ENCODE results near the gene HLA-DPB1. TPM values are rescaled to one million over a fixed set of nuclear protein-coding genes. Genes with fewer than 3 reads are reported as not detected.
A peak's percentile ranks its signal among the peaks of the same experiment; 100 is the strongest.

The HLA-DPB1 gene
- total and polyA plus RNA-seq, 12 donors = 18.7 to 264 (median 34.8) TPM

GRCh38 chr6:33030245-33030644, 45.5 kb upstream of the HLA-DPB1 start:
- intact Hi-C loops (cut with DNase I) = no loop called here
- no peaks in the 10 kb centered on the region for H3K36me3 ChIP-seq
- DNase-seq (no peak), ATAC-seq (no peak)
- H3K4me1 ChIP-seq = peaks cover 0 to 26% (median 6%) of the 10 kb centered on the region in 9 donors
- H3K4me3 ChIP-seq = no peak overlapping the region
- no peak for TF ChIP-seq CTCF (IDR thresholded peaks at IDR 0.05)
- 43 to 57% methylated on average over 3 of the region's 3 CpGs for WGBS, 2 donors
- H3K27ac ChIP-seq = peak overlapping the region in 9 of 10 donors; percentile 40 to 94 (median 82)
- H3K9me3 ChIP-seq = peaks cover 0 to 10% (median 3%) of the 10 kb centered on the region in 11 donors
- H3K27me3 ChIP-seq = peaks cover 0 to 9% (median 0%) of the 10 kb centered on the region in 7 donors

- ATAC-seq (no peak), DNase-seq (no peak)
- TF ChIP-seq CTCF (IDR thresholded peaks at IDR 0.05) = no peak
- Histone ChIP-seq H3K36me3 (no peaks in the 10 kb centered on the region), H3K27me3 (peaks cover 0 to 13% (median 0%) of the 10 kb centered on the region in 7 donors), H3K9me3 (peaks cover 0 to 20% (median 3%) of the 10 kb centered on the region in 11 donors), H3K27ac (no peak overlapping the region), H3K4me3 (no peak overlapping the region), H3K4me1 (peaks cover 0 to 13% (median 4%) of the 10 kb centered on the region in 9 donors)
- intact Hi-C loops (cut with DNase I) = no loop called here
- WGBS, 2 donors = 95 to 97% methylated on average over 1 of the region's 1 CpG
Observed at GRCh38 chr6:33034554-33034953, 41.2 kb upstream of the HLA-DPB1 start.

- Histone ChIP-seq H3K4me3 (no peak overlapping the region), H3K9me3 (peaks cover 0 to 20% (median 3%) of the 10 kb centered on the region in 11 donors), H3K27me3 (peaks cover 0 to 10% (median 0%) of the 10 kb centered on the region in 7 donors), H3K4me1 (no peaks in the 10 kb centered on the region), H3K36me3 (no peaks in the 10 kb centered on the region), H3K27ac (no peak overlapping the region)
- intact Hi-C loops (cut with DNase I) = no loop called here
- TF ChIP-seq CTCF (IDR thresholded peaks at IDR 0.05) = no peak
- WGBS, 2 donors = 73 to 74% methylated on average over 1 of the region's 1 CpG
- ATAC-seq (no peak), DNase-seq (no peak)
Observed at GRCh38 chr6:33036535-33036934, 39.3 kb upstream of the HLA-DPB1 start.

GRCh38 chr6:33040157-33040556, 35.6 kb upstream of the HLA-DPB1 start:
- peaks cover 0 to 11% (median 0%) of the 10 kb centered on the region in 11 donors for H3K9me3 ChIP-seq
- ATAC-seq = no peak
- WGBS, 2 donors = 89 to 93% methylated on average over 2 of the region's 2 CpGs
- peaks cover 0 to 4% (median 0%) of the 10 kb centered on the region in 7 donors for H3K27me3 ChIP-seq
- no peak overlapping the region for H3K27ac ChIP-seq
- no peak for DNase-seq
- intact Hi-C loops (cut with DNase I) = no loop called here
- H3K36me3 ChIP-seq = no peaks in the 10 kb centered on the region
- no peaks in the 10 kb centered on the region for H3K4me1 ChIP-seq
- no peak overlapping the region for H3K4me3 ChIP-seq
- no peak for TF ChIP-seq CTCF (IDR thresholded peaks at IDR 0.05)
